Stimulated activated CD8-positive, alpha-beta memory T cell treated with anti-CD3 and anti-CD28 coated beads, Interleukin-4, amount 100 ng/mL, for 1 hour (primary cell): ENCODE measurements around the gene RBFOX1.

Experiments used
- DNase-seq, 2 donors: peaks; one replicate each; pipeline ENCODE4 v3.0.0-alpha.2; 2020; ENCODE audit warnings: low read depth in 2 of 2, low spot score in 1 of 2

The RBFOX1 gene

GRCh38 chr16:7513429-7513828 lies 180.8 kb downstream of the RBFOX1 start:
- DNase-seq: no peak

- DNase-seq: no peak
These were observed 182.9 kb downstream of the RBFOX1 start for GRCh38 chr16:7515543-7515942.

- DNase-seq: no peak
These were observed 184.9 kb downstream of the RBFOX1 start for GRCh38 chr16:7517496-7517895.

GRCh38 chr16:7518158-7518557 lies 185.5 kb downstream of the RBFOX1 start:
- no peak for DNase-seq

GRCh38 chr16:7521834-7522233 lies 189.2 kb downstream of the RBFOX1 start:
- no peak for DNase-seq

- no peak for DNase-seq
These were observed 191.8 kb downstream of the RBFOX1 start for GRCh38 chr16:7524419-7524818.

- no peak for DNase-seq
These were observed 194.1 kb downstream of the RBFOX1 start for GRCh38 chr16:7526736-7527135.

- DNase-seq: no peak
These were observed 199.9 kb downstream of the RBFOX1 start for GRCh38 chr16:7532534-7532933.

GRCh38 chr16:7534749-7535148 lies 202.1 kb downstream of the RBFOX1 start:
- no peak for DNase-seq

- DNase-seq: no peak
These were observed 208.4 kb downstream of the RBFOX1 start for GRCh38 chr16:7541026-7541425.

- no peak for DNase-seq
These were observed 212.6 kb downstream of the RBFOX1 start for GRCh38 chr16:7545251-7545650.

- no peak for DNase-seq
These were observed 214.3 kb downstream of the RBFOX1 start for GRCh38 chr16:7546948-7547347.

- DNase-seq: no peak
These were observed 215.1 kb downstream of the RBFOX1 start for GRCh38 chr16:7547736-7548135.

GRCh38 chr16:7548796-7549318 lies 216.2 kb downstream of the RBFOX1 start:
- no peak for DNase-seq

- no peak for DNase-seq
These were observed 217.5 kb downstream of the RBFOX1 start for GRCh38 chr16:7550096-7550495.

- no peak for DNase-seq
These were observed 222.8 kb downstream of the RBFOX1 start for GRCh38 chr16:7555459-7555858.

- no peak for DNase-seq
These were observed 229.3 kb downstream of the RBFOX1 start for GRCh38 chr16:7561908-7562405.

GRCh38 chr16:7566360-7566759 lies 233.7 kb downstream of the RBFOX1 start:
- no peak for DNase-seq

GRCh38 chr16:7571366-7571765 lies 238.7 kb downstream of the RBFOX1 start:
- DNase-seq: no peak

GRCh38 chr16:7577588-7577987 lies 244.9 kb downstream of the RBFOX1 start:
- no peak for DNase-seq

GRCh38 chr16:7579454-7579853 lies 246.8 kb downstream of the RBFOX1 start:
- DNase-seq: no peak

GRCh38 chr16:7581175-7581574 lies 248.5 kb downstream of the RBFOX1 start:
- no peak for DNase-seq

GRCh38 chr16:7583396-7583795 lies 250.8 kb downstream of the RBFOX1 start:
- DNase-seq: no peak

GRCh38 chr16:7584561-7584960 lies 251.9 kb downstream of the RBFOX1 start:
- DNase-seq: no peak
